Measurements from ENCODE around the gene ESRRA. TPM values are rescaled to one million over a fixed set of nuclear protein-coding genes. Genes with fewer than 3 reads are reported as not detected.

ESRRA gene
- total and polyA plus RNA-seq, 8 donors, result 45.5 to 685 (median 87.0) TPM

GRCh38 chr11:64296830-64297698 lies 8.3 kb upstream of the ESRRA start:
- DNase-seq, result no peak
- TF ChIP-seq POLR2A (IDR thresholded peaks at IDR 0.05) (no peak), CTCF (IDR thresholded peaks at IDR 0.05) (no peak), POLR2AphosphoS5 (IDR thresholded peaks at IDR 0.05) (no peak), EP300 (IDR thresholded peaks at IDR 0.05) (no peak)
- intact Hi-C loops (cut with DNase I; ENCODE audit: low total_unique reads), result loop anchor here (10.0 kb wide), 1 partner anchor 92 kb away; the partner anchor contains the start of gene FERMT3
- peaks cover 31 to 99% (median 66%) of the 10 kb centered on the region in 3 donors for H3K27me3 ChIP-seq
- H3K27ac ChIP-seq, result no peak overlapping the region
- WGBS, 5 donors, result 12 to 22% (median 13%) methylated on average over 23 to 34 of the region's 34 CpGs
- H3K36me3 ChIP-seq, result no peaks in the 10 kb centered on the region
- peaks cover 33 to 48% (median 36%) of the 10 kb centered on the region in 4 donors for H3K4me1 ChIP-seq
- H3K9me3 ChIP-seq, result no peaks in the 10 kb centered on the region
- H3K4me3 ChIP-seq, result no peak overlapping the region

GRCh38 chr11:64297699-64298358 lies 7.5 kb upstream of the ESRRA start:
- H3K27ac ChIP-seq, result no peak overlapping the region
- peaks cover 23 to 99% (median 58%) of the 10 kb centered on the region in 3 donors for H3K27me3 ChIP-seq
- no peaks in the 10 kb centered on the region for H3K36me3 ChIP-seq
- DNase-seq, result no peak
- no peaks in the 10 kb centered on the region for H3K9me3 ChIP-seq
- intact Hi-C loops (cut with DNase I; ENCODE audit: low total_unique reads), result loop anchor here (10.0 kb wide), 1 partner anchor 93 kb away; the partner anchor contains the start of gene FERMT3
- H3K4me3 ChIP-seq, result no peak overlapping the region
- H3K4me1 ChIP-seq, result peaks cover 26 to 40% (median 30%) of the 10 kb centered on the region in 4 donors
- TF ChIP-seq POLR2AphosphoS5 (IDR thresholded peaks at IDR 0.05), result no peak
- no peak for TF ChIP-seq CTCF (IDR thresholded peaks at IDR 0.05)
- no peak for TF ChIP-seq POLR2A (IDR thresholded peaks at IDR 0.05)
- no peak for TF ChIP-seq EP300 (IDR thresholded peaks at IDR 0.05)
- WGBS, 5 donors, result 23 to 52% (median 30%) methylated on average over 7 to 18 of the region's 18 CpGs

GRCh38 chr11:64298966-64299846 lies 6.1 kb upstream of the ESRRA start:
- intact Hi-C loops (cut with DNase I; ENCODE audit: low total_unique reads), result loop anchor here (10.0 kb wide), 1 partner anchor 94 kb away; the partner anchor contains the start of gene FERMT3
- DNase-seq, result peak; percentile 78 to 79
- peak in 2 of 3 donors; percentile 7 to 15 for TF ChIP-seq POLR2AphosphoS5 (IDR thresholded peaks at IDR 0.05)
- TF ChIP-seq CTCF (IDR thresholded peaks at IDR 0.05), result no peak
- peak overlapping the region in 1 of 5 donors; percentile 9 for H3K27ac ChIP-seq
- peaks cover 17 to 95% (median 45%) of the 10 kb centered on the region in 3 donors for H3K27me3 ChIP-seq
- peaks cover 36 to 50% (median 36%) of the 10 kb centered on the region in 4 donors for H3K4me1 ChIP-seq
- H3K9me3 ChIP-seq, result no peaks in the 10 kb centered on the region
- 3 to 5% (median 4%) methylated on average over 41 to 60 of the region's 60 CpGs for WGBS, 5 donors
- H3K4me3 ChIP-seq, result peak overlapping the region; percentile 43 to 55 (median 44)
- no peaks in the 10 kb centered on the region for H3K36me3 ChIP-seq

Data from stomach (tissue), 9 donors.